A673 (cell line): ENCODE data around the gene NDUFV2.

ENCODE experiments used
- CTCF ChIP-seq: fragments of 300-800, 200-600 bp; sonication (generic); conservative IDR thresholded peaks from 2 replicates; pipeline ENCODE4 v1.5.1; 2017; ENCODE audit warnings: low read depth, mild to moderate bottlenecking, antibody characterized with exemption, low read length, moderate library complexity, mixed read lengths
- EZH2 ChIP-seq: fragments of 200-600 bp; sonication (generic); IDR thresholded peaks from 2 replicates; pipeline ENCODE4 v1.6.1; 2017; ENCODE audit warnings: borderline replicate concordance, low read depth, mild to moderate bottlenecking, mixed read lengths, antibody characterized with exemption, low read length; ENCODE audit not compliant: poor library complexity, severe bottlenecking

GRCh38 chr18:9096007-9096371, 6.5 kb upstream of the NDUFV2 start:
- no peak for TF ChIP-seq CTCF
- no peak for TF ChIP-seq EZH2
